TTC549 (cell line): ENCODE data around the gene TSPAN16.
"Not testable (repeated sequence)": the region's sequence is repeated elsewhere in the genome, so short reads cannot be mapped to it uniquely, and the experiment has no call there.

ENCODE experiments used
- FAIRE-seq: peaks from 2 replicates; lab custom pipeline; 2012; peaks lifted over from hg19 to GRCh38; lab: Jason Lieb, UNC

Gene TSPAN16

DNA sequence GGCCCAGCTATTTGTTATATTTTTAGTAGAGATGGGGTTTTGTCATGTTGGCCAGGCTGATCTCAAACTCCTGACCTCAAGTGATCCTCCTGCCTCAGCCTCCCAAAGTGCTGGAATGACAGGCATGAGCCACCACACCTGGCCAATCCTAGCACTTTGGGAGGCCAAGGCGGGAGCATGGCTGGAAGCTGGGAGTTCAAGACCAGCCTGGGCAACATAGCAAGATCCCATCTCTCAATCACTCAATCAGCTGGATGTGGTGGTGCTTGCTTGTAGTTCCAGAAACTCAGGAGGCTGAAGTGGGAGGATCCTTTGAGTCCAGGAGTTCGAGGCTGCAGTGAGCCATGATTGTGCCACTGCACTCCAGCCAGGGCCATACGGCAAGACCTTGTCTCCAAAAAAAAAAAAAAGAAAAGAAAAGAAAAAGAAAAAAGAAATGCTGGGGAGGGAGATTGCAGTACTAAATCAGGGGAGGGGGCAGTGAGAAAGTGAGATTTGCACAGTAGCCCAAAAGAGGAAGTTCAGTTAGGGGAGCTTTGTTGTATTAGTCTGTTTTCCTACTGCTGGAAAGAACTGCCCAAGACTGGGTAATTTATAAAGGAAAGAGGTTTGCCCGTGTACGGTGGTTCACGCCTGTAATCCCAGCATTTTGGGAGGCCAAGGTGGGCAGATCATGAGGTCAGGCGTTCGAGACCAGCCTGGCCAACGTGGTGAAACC is 24.5 kb downstream of the TSPAN16 start:
- not testable (repeated sequence) for FAIRE-seq

- no peak for FAIRE-seq
These were observed 25.5 kb downstream of the TSPAN16 start for GRCh38 chr19:11321191-11322126.

- no peak for FAIRE-seq
These were observed 26.5 kb downstream of the TSPAN16 start for GRCh38 chr19:11322269-11323024.

- no peak for FAIRE-seq
These were observed 27.7 kb downstream of the TSPAN16 start for GRCh38 chr19:11323601-11324078.

DNA sequence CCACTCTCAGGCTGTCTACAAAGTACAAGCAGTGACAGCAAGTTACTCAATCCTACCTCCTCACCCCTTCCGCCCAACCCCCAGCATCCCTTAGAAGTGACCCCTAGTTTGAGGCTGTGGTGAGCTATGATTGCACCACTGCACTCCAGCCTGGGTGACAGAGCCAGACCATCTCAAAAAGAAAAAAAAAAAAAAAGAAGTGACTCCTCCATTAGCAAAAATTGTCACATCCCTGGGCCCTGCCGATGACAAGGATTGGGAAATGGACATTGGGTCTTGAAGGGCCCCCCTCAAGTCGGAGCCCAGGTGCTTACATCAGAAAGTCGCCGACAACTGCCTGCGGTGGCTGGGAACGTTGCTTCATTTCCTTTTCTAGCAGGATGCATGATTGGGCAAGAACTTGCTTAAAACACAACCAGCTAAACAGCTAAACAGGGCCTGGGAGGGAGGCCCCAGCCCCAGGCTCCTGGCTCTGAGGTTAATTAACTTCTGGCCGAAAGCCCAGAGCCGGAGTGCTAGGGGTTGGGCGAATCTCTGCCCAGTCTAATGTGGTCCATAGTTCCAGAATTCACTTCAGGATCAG is 28.2 kb downstream of the TSPAN16 start:
- FAIRE-seq = no peak

GRCh38 chr19:11324748-11325389 is 28.9 kb downstream of the TSPAN16 start:
- FAIRE-seq = no peak

- no peak for FAIRE-seq
These were observed 29.6 kb downstream of the TSPAN16 start for GRCh38 chr19:11325544-11325943.

DNA sequence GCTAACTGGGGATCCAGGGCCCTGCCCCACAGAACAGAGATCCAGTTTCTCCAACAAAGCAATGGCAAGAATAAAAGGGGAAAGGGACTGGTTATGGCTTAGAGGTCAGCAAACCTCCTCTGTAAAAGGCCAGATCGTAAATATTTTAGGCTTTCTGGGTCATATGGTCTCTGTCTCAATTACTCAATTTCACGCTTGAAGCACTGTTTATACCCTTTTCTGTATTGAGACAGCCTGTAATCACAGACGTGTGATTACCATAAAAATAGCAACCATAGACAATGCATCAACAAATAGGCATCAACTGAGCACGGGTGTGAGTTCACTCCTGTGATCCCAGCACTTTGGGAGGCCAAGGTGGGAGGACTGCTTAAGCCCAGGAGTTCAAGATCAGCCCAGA is 34.2 kb downstream of the TSPAN16 start:
- no peak for FAIRE-seq

- no peak for FAIRE-seq
These were observed 35.5 kb downstream of the TSPAN16 start for GRCh38 chr19:11331502-11331901.

- FAIRE-seq = no peak
These were observed 36.9 kb downstream of the TSPAN16 start for GRCh38 chr19:11332822-11333221.

- FAIRE-seq = not testable (repeated sequence)
These were observed 37.9 kb downstream of the TSPAN16 start for GRCh38 chr19:11333838-11334237.

DNA sequence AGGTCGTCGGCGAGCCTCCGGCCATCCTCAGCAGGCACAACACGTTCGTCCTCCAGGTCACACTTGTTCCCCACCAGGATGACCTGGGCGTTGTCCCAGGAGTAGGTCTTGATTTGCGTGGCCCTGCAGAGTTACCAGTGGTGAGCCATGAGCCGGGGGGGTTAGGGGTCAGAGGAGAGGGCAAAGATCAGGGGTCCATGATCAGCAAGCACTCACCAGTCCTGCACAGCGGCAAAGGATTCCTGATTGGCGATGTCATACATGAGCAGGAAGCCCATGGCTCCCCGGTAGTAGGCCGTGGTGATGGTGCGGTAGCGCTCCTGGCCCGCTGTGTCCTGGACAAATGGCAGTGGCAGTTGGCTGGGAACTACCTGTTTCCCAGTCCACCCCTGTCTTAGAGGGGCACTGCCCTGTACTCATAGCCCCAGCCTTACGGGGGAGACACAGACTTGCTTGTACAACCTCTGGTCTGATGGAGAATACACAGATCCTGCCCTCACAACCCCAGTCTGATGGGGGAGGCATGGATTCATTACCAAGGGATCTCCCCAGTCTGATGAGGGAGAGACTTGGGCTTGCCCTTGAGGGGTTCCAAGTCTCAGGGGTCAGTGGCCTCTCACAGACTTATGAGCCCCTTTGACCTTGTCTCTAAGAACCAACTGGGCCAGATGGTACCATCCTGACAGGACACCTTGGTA is 39.6 kb downstream of the TSPAN16 start:
- no peak for FAIRE-seq

GRCh38 chr19:11337080-11337479 is 41.1 kb downstream of the TSPAN16 start:
- no peak for FAIRE-seq

DNA sequence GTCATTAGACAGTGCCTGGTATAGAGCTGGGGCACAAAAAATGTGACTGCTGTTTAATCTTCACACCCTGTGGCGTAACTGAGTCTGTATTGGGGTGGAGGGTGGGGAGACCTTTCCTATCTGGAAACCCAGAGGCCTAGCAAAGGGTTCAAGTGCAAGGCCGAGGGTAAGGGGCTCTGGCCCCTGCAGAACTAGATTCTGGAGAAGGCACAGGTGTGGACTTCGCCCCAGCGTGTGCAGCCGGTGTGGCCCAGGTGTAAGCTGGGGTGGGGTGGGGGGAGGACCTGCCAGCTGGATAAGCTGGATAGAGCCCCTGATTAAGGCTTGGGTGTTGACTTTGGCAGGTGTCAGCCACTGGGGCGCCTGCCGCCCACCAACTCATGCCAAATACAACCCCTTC is 42.2 kb downstream of the TSPAN16 start:
- no peak for FAIRE-seq

- FAIRE-seq = no peak
These were observed 42.8 kb downstream of the TSPAN16 start for GRCh38 chr19:11338569-11339253.

GRCh38 chr19:11339254-11340098 is 43.5 kb downstream of the TSPAN16 start, which contains the start of gene RAB3D:
RAB3D (minus strand) TSS chr19:11339657; CDS start chr19:11337399, 2,258 bp downstream.
- peak; percentile 29 for FAIRE-seq

GRCh38 chr19:11340099-11340467 is 44.1 kb downstream of the TSPAN16 start:
- FAIRE-seq = not testable (repeated sequence)

GRCh38 chr19:11342429-11342828 is 46.5 kb downstream of the TSPAN16 start:
- FAIRE-seq = no peak

- FAIRE-seq = no peak
These were observed 49.3 kb downstream of the TSPAN16 start for GRCh38 chr19:11345122-11345803.
